ENCODE results near the gene CDC45.

CDC45 gene

DNA sequence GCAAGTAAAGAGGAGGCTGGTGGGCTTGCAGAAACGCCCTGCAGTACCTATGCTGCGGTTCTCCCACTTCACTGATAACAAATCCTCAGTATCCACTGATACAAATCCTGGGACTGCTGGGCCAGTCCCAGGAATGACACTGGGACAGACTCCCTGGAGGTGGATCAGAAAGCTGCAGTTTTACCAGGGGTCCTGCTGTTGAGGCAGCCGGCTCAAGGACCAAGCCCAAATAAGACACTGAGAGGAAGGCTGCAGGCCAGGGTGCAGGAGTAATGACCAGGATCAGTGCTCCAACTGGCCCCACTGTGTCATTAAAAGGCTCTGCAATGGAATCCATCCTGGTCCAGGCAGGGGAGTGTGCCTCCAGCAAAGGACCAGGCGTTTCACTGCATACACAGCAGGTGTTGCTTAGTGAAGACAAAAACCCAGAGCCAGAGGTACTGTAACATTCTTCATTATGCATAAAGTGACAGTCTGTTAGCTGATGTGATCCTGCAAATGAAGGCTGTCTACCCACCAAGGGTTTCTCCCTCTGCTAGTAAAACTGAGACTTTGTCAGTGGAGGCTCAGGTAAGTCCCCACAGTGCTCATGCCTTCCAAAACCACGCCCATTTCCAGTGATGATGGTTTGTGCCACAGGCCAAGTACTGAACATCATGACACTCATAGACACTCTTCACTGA, 30.8 kb upstream of the CDC45 start:
- H3K27ac ChIP-seq (ENCODE audit: low read depth, low read length): peak overlapping the region; percentile 78
- TF ChIP-seq, protein P1, sequence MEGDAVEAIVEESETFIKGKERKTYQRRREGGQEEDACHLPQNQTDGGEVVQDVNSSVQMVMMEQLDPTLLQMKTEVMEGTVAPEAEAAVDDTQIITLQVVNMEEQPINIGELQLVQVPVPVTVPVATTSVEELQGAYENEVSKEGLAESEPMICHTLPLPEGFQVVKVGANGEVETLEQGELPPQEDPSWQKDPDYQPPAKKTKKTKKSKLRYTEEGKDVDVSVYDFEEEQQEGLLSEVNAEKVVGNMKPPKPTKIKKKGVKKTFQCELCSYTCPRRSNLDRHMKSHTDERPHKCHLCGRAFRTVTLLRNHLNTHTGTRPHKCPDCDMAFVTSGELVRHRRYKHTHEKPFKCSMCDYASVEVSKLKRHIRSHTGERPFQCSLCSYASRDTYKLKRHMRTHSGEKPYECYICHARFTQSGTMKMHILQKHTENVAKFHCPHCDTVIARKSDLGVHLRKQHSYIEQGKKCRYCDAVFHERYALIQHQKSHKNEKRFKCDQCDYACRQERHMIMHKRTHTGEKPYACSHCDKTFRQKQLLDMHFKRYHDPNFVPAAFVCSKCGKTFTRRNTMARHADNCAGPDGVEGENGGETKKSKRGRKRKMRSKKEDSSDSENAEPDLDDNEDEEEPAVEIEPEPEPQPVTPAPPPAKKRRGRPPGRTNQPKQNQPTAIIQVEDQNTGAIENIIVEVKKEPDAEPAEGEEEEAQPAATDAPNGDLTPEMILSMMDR (IDR thresholded peaks at IDR 0.05; ENCODE audit: low read depth, low read length, poor library complexity, severe bottlenecking): no peak
- no peak for TF ChIP-seq EZH2phosphoT487 (IDR thresholded peaks at IDR 0.05; ENCODE audit: borderline replicate concordance, low read length)
- no peaks in the 10 kb centered on the region for H3K9me3 ChIP-seq (ENCODE audit: control insufficient read depth, insufficient read depth, low read length)
- H3K9me2 ChIP-seq (replicated peaks; ENCODE audit: control insufficient read depth, low read length): no peaks in the 10 kb centered on the region
- H3K4me2 ChIP-seq (ENCODE audit: low read length): peak overlapping the region; percentile 98
- peaks cover 58% of the 10 kb centered on the region for H3K79me2 ChIP-seq (ENCODE audit: control insufficient read depth, low read length)
- no peaks in the 10 kb centered on the region for H3K27me3 ChIP-seq (ENCODE audit: control insufficient read depth, low read length)
- H3F3A ChIP-seq (ENCODE audit: control insufficient read depth, insufficient read depth): peaks cover 10% of the 10 kb centered on the region; the same call in 1 of the 2 replicates
- H3K4me1 ChIP-seq (ENCODE audit: control insufficient read depth, low read length): peaks cover 24% of the 10 kb centered on the region
- H3K36me3 ChIP-seq (ENCODE audit: control insufficient read depth, low read length): peaks cover 71% of the 10 kb centered on the region
- H4K20me1 ChIP-seq (ENCODE audit: control insufficient read depth, insufficient read depth, low read depth, low read length): 0 out of 2 replicates have a peak, but pooled peaks cover 6% of the 10 kb centered on the region
- H3K4me3 ChIP-seq (ENCODE audit: low read length): peak overlapping the region; percentile 97

GRCh38 chr22:19449422-19449767, 30.3 kb upstream of the CDC45 start:
- no peak overlapping the region for H3K4me3 ChIP-seq (ENCODE audit: low read length)
- no peak overlapping the region for H3K27ac ChIP-seq (ENCODE audit: low read depth, low read length)
- peaks cover 10% of the 10 kb centered on the region; the same call in 1 of the 2 replicates for H3F3A ChIP-seq (ENCODE audit: control insufficient read depth, insufficient read depth)
- peaks cover 71% of the 10 kb centered on the region for H3K36me3 ChIP-seq (ENCODE audit: control insufficient read depth, low read length)
- no peak for TF ChIP-seq EZH2phosphoT487 (IDR thresholded peaks at IDR 0.05; ENCODE audit: borderline replicate concordance, low read length)
- TF ChIP-seq, protein P1 (IDR thresholded peaks at IDR 0.05; ENCODE audit: low read depth, low read length, poor library complexity, severe bottlenecking): no peak
- peaks cover 24% of the 10 kb centered on the region for H3K4me1 ChIP-seq (ENCODE audit: control insufficient read depth, low read length)
- H3K9me3 ChIP-seq (ENCODE audit: control insufficient read depth, insufficient read depth, low read length): no peaks in the 10 kb centered on the region
- peaks cover 53% of the 10 kb centered on the region for H3K79me2 ChIP-seq (ENCODE audit: control insufficient read depth, low read length)
- peak overlapping the region; percentile 98 for H3K4me2 ChIP-seq (ENCODE audit: low read length)
- 0 out of 2 replicates have a peak, but pooled peaks cover 6% of the 10 kb centered on the region for H4K20me1 ChIP-seq (ENCODE audit: control insufficient read depth, insufficient read depth, low read depth, low read length)
- H3K9me2 ChIP-seq (replicated peaks; ENCODE audit: control insufficient read depth, low read length): no peaks in the 10 kb centered on the region
- H3K27me3 ChIP-seq (ENCODE audit: control insufficient read depth, low read length): no peaks in the 10 kb centered on the region

GRCh38 chr22:19450363-19451175, 29.2 kb upstream of the CDC45 start:
- H3K4me2 ChIP-seq (ENCODE audit: low read length): no peak overlapping the region
- no peak overlapping the region for H3K4me3 ChIP-seq (ENCODE audit: low read length)
- 0 out of 2 replicates have a peak, but pooled peaks cover 6% of the 10 kb centered on the region for H4K20me1 ChIP-seq (ENCODE audit: control insufficient read depth, insufficient read depth, low read depth, low read length)
- no peak overlapping the region for H3K27ac ChIP-seq (ENCODE audit: low read depth, low read length)
- H3K27me3 ChIP-seq (ENCODE audit: control insufficient read depth, low read length): no peaks in the 10 kb centered on the region
- H3K9me3 ChIP-seq (ENCODE audit: control insufficient read depth, insufficient read depth, low read length): no peaks in the 10 kb centered on the region
- H3K4me1 ChIP-seq (ENCODE audit: control insufficient read depth, low read length): peaks cover 24% of the 10 kb centered on the region
- TF ChIP-seq, protein P1 (IDR thresholded peaks at IDR 0.05; ENCODE audit: low read depth, low read length, poor library complexity, severe bottlenecking): no peak
- TF ChIP-seq EZH2phosphoT487 (IDR thresholded peaks at IDR 0.05; ENCODE audit: borderline replicate concordance, low read length): no peak
- H3K9me2 ChIP-seq (replicated peaks; ENCODE audit: control insufficient read depth, low read length): no peaks in the 10 kb centered on the region
- peaks cover 71% of the 10 kb centered on the region for H3K36me3 ChIP-seq (ENCODE audit: control insufficient read depth, low read length)
- peaks cover 10% of the 10 kb centered on the region; the same call in 1 of the 2 replicates for H3F3A ChIP-seq (ENCODE audit: control insufficient read depth, insufficient read depth)
- peaks cover 41% of the 10 kb centered on the region for H3K79me2 ChIP-seq (ENCODE audit: control insufficient read depth, low read length)
